Measurements from ENCODE around the gene SKA3.

SKA3 gene

GRCh38 chr13:21115231-21115630, 61.1 kb downstream of the SKA3 start:
- no peak for DNase-seq (ENCODE audit: low spot score)

GRCh38 chr13:21111546-21111945, 64.8 kb downstream of the SKA3 start:
- DNase-seq (ENCODE audit: low spot score): no peak

GRCh38 chr13:21109168-21109567, 67.2 kb downstream of the SKA3 start:
- DNase-seq (ENCODE audit: low spot score): no peak

- DNase-seq (ENCODE audit: low spot score): no peak
These were observed 70.3 kb downstream of the SKA3 start for GRCh38 chr13:21106089-21106488.

GRCh38 chr13:21104199-21105019, 71.9 kb downstream of the SKA3 start:
- DNase-seq (ENCODE audit: low spot score): no peak

Measured in LoVo (cell line).